Stimulated activated CD4-positive, alpha-beta T cell treated with anti-CD3 and anti-CD28 coated beads, Interleukin-2, amount 100 ng/mL, for 48 hours (primary cell): Measurements from ENCODE around the gene SLC12A1.

Source experiments
- DNase-seq, 2 donors: peaks; one replicate each; pipeline ENCODE4 v3.0.0-alpha.2; 2020

The SLC12A1 gene

DNA sequence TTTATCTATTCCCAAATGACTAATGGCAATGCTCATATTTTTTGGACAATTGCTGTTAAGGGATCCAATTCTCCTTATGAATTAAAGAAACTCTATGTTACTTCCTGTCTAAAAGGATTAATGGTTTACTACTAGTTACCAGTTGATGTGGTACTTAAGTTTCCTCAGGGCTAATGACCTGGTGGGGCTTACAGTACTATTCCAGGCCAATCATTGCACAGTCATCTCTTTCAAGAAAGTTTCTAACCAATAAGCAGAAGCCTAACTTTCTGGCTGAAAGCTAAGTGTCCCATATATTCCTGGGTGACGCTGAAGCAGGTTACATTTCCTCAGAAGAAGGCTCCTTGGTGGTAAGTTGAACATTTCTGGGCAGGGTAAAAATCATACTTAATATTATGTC, at the start of gene SLC12A1:
TSS of gene SLC12A1 (plus strand) at position 322 of the 400 bp plus-strand sequence. CDS start 1,418 bp downstream, outside the sequence.
- DNase-seq, result no peak

- no peak for DNase-seq
Observed at GRCh38 chr15:48168616-48169015, 37.5 kb upstream of the SLC12A1 start.

- no peak for DNase-seq
Observed at GRCh38 chr15:48170981-48171380, 35.1 kb upstream of the SLC12A1 start.

GRCh38 chr15:48175126-48175525, 31.0 kb upstream of the SLC12A1 start:
- no peak for DNase-seq

- no peak for DNase-seq
Observed at GRCh38 chr15:48176112-48176511, 30.0 kb upstream of the SLC12A1 start.

DNA sequence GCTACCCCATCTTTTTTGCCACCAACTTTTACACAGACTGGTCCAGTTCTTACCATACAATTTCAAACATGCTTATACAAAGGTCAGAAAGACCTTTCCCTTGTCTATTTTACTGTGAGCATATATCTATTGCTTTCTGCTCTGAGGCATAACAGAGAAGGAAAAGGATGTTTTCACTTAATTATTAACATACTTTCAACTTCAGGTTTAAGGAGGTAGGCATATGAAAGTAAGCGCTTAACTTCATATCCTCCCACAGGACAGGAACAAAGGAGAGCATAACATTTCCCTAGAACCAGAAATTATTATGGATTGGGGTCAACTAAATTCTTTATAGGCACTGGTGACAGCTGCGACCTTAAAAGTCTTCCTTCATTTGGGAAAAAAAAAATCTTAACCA, 29.1 kb upstream of the SLC12A1 start:
- DNase-seq, result no peak

DNA sequence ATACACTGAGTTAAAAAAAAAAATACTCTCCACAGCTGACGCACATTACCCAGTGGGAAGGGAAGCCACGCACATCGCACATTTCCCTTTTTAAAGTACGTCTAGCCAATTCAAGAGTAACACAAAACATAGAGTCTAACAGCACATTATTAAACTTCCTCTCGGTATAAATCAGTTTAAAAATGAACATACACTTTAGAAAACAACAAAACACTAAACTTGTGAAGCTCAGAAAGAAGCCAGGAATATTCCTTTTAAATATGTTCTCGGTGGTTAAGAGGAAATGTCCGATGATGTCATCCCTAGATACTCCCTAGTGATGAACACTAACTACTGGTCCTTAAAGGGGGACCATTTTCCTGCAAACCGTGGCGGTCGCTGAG, 28.7 kb upstream of the SLC12A1 start:
- no peak for DNase-seq

DNA sequence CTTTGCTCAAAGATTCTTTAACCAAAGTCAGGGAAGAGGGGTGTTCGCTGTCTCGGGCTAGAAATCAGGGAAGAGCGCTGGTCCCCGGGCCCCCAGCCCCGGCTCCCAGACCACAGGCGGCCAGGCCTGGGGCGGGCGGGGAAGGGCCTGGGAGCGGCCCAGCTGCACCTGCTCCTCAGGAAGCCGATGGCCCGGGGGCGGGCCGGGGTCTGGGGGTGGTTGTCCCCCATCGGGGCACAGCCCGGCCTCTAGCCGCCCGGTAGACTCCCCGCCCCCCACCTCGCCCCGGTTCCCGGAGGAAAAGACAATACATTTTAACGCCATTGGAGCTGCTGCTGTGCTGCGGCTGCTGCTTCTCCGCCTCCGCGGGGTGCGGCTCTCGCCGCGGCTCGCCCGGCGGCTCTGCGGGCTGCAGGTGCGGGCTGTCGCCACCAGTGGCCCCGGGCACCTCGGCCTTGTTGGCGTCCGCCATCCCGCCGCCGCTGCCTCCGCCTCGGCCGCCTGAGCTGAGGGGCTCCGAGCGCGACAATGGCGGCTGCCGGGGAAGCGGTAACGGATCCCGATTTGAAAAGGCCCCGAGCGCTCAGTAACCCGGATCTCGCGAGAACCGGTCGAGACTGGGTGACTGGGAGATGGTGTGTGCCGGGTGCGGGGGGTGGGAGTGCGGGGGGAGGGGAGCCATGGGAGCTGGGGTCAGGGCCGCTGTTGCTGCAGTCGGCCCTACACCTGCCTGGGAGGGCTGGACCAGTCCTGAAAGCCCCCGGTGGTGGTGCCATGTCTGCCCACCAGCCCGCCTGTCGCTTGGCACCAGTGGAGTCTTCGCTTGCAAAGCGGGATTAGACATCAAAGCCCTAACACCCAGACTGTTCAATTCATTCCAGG, 28.1 kb upstream of the SLC12A1 start, which contains the start of gene MYEF2:
TSS of gene MYEF2 (minus strand) at position 530 of the 882 bp plus-strand sequence. CDS start at position 472, 58 bp downstream.
- DNase-seq, result peak; percentile 58 to 64

GRCh38 chr15:48178648-48178931, 27.5 kb upstream of the SLC12A1 start:
- no peak for DNase-seq

- no peak for DNase-seq
Observed at GRCh38 chr15:48182749-48183148, 23.4 kb upstream of the SLC12A1 start.

DNA sequence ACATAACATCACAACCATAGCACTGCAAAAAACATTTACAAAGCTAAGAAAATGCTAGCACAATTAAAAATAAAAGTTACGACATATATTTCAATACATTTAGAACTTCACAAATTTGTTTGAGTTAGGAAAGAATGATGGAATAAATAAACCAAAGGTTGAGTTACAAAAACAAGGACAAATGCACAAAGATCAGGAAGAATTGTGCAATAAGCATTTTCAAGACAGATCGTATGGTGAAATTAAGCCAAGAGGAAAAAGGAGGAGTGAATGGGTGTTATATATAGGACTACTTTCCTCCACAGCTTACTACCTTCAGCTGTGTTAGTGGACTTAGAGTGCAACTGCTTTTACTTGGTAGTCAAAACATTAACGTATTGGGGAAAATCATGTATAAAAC, 20.6 kb upstream of the SLC12A1 start:
- DNase-seq, result no peak

GRCh38 chr15:48186271-48186670, 19.8 kb upstream of the SLC12A1 start:
- no peak for DNase-seq

GRCh38 chr15:48190932-48191573, 15.0 kb upstream of the SLC12A1 start:
- DNase-seq, result peak; percentile 16 to 29

GRCh38 chr15:48191574-48192225, 14.4 kb upstream of the SLC12A1 start, which contains the start of gene CTXN2:
Gene CTXN2 (plus strand): TSS chr15:48191665. CDS start chr15:48201301, 9,636 bp downstream.
- no peak for DNase-seq

GRCh38 chr15:48202068-48202467, 4.0 kb upstream of the SLC12A1 start:
- no peak for DNase-seq

DNA sequence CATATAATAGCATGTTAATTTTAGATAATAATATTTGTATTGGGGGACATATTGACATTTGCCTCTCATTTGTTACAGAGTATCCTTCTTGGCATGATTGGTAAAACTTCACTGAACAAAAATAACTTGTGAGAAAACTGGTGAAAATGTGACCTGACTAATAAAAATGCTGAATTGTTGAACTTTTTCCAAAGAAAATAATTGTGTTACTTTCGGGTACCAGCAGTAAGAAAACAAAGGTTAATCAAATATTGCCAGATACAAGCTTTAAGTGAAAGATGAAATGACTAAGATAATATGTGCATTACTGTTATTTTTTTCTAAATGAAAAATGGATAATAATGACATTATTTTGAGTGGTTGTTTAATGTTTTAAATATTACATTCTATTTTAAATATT, 15.2 kb downstream of the SLC12A1 start:
- DNase-seq, result no peak

- no peak for DNase-seq
Observed at GRCh38 chr15:48221885-48222284, 15.8 kb downstream of the SLC12A1 start.

GRCh38 chr15:48222627-48223026, 16.5 kb downstream of the SLC12A1 start:
- no peak for DNase-seq

DNA sequence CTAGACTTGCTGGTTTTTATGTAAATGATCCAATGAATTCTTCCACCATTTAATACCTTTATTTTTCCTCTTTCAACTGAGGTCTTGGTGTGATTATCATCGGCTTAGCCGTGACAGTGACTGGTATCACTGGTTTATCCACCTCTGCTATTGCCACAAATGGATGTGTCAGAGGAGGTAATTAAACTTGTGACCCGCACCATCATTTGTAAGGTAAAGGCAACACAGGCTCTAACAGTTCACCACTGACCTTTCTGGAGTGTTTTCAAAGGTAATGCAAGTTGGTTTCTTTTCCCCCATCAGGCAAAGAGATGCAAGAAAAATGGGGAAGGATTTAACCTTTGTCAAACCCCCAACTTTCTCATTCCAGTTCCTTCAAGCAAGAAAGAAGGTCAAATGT, 19.7 kb downstream of the SLC12A1 start:
- DNase-seq, result no peak

GRCh38 chr15:48230498-48230897, 24.4 kb downstream of the SLC12A1 start:
- DNase-seq, result no peak

- no peak for DNase-seq
Observed at GRCh38 chr15:48233246-48233645, 27.1 kb downstream of the SLC12A1 start.

GRCh38 chr15:48239334-48239733, 33.2 kb downstream of the SLC12A1 start:
- DNase-seq, result no peak

DNA sequence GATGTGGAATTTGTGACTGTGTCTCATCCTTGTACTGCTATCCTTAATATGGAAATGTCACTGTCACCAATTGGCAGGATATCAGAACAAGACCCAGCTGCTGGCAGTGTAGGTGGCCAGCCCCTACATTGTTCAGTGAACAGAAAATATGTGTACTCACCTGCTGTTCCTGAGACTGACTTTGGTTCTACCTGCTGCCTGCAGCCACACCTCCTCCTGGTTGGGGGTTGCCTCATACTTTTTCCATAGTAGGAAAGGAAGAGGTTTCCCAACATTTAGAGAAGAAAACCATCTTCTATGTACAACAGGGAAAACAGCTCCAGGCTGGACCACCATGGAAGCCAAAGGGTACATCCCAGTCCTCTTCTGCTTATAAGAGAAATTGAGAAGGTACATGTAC, 35.9 kb downstream of the SLC12A1 start:
- DNase-seq, result no peak

- no peak for DNase-seq
Observed at GRCh38 chr15:48242535-48242934, 36.4 kb downstream of the SLC12A1 start.
